Trophoblast cell (in vitro differentiated cells and primary cell): ENCODE measurements around the gene NUP210.
"Not testable (repeated sequence)": the region's sequence is repeated elsewhere in the genome, so short reads cannot be mapped to it uniquely, and the experiment has no call there.

Experiments
- DNase-seq, 2 donors: peaks; one replicate each; pipeline ENCODE4 v3.0.0-alpha.2; 2016
- H2AFZ ChIP-seq: 2 replicates; pipeline ENCODE4 v1.6.1; 2013; ENCODE audit warnings: low read length, moderate library complexity, mild to moderate bottlenecking; ENCODE audit not compliant: insufficient read depth, poor library complexity
- H2AK5ac ChIP-seq: 2 replicates; pipeline ENCODE4 v1.6.1; 2013; ENCODE audit warnings: mild to moderate bottlenecking, low read length
- H2BK120ac ChIP-seq: 2 replicates; pipeline ENCODE4 v1.6.1; 2013; ENCODE audit warnings: low read length, mild to moderate bottlenecking, moderate library complexity; ENCODE audit not compliant: insufficient read depth, poor library complexity
- H2BK12ac ChIP-seq: 2 replicates; pipeline ENCODE4 v1.6.1; 2013; ENCODE audit warnings: mild to moderate bottlenecking, low read length, moderate library complexity
- H2BK5ac ChIP-seq: 2 replicates; pipeline ENCODE4 v1.6.1; 2013; ENCODE audit warnings: low read length, low read depth, moderate library complexity, mild to moderate bottlenecking; ENCODE audit not compliant: poor library complexity
- H3K14ac ChIP-seq: 2 replicates; pipeline ENCODE4 v1.6.1; 2013; ENCODE audit warnings: mild to moderate bottlenecking, low read length
- H3K18ac ChIP-seq: 2 replicates; pipeline ENCODE4 v1.6.1; 2013; ENCODE audit warnings: mild to moderate bottlenecking, low read length
- H3K23ac ChIP-seq: 2 replicates; pipeline ENCODE4 v1.6.1; 2013; ENCODE audit warnings: low read length
- H3K27ac ChIP-seq: 2 replicates; pipeline ENCODE4 v1.5.1; 2013; ENCODE audit warnings: low read depth, mild to moderate bottlenecking, inconsistent platforms, low read length, moderate library complexity
- H3K27me3 ChIP-seq: 2 replicates; pipeline ENCODE4 v1.6.1; 2013; ENCODE audit warnings: inconsistent platforms, mild to moderate bottlenecking, low read length, moderate library complexity; ENCODE audit not compliant: insufficient read depth
- H3K36me3 ChIP-seq, 2 experiments: 1 replicate in 1 of 2; 2 replicates in 1 of 2; pipeline ENCODE4 v1.6.1; 2013; ENCODE audit warnings: low read length in 2 of 2, mild to moderate bottlenecking in 2 of 2, moderate library complexity in 1 of 2; ENCODE audit not compliant: insufficient read depth in 2 of 2, control insufficient read depth in 1 of 2
- H3K4ac ChIP-seq: 2 replicates; pipeline ENCODE4 v1.6.1; 2013; ENCODE audit warnings: low read depth, mild to moderate bottlenecking, low read length, moderate library complexity
- H3K4me1 ChIP-seq, 2 experiments: 1 replicate in 1 of 2; 2 replicates in 1 of 2; pipeline ENCODE4 v1.6.1; 2013; ENCODE audit warnings: low read length in 2 of 2, mild to moderate bottlenecking in 2 of 2, moderate library complexity in 1 of 2; ENCODE audit not compliant: insufficient read depth in 2 of 2, control insufficient read depth in 1 of 2
- H3K4me2 ChIP-seq: 2 replicates; pipeline ENCODE4 v1.6.1; 2013; ENCODE audit warnings: inconsistent platforms, mild to moderate bottlenecking, low read length, moderate library complexity
- H3K4me3 ChIP-seq: 2 replicates; pipeline ENCODE4 v1.5.1; 2013; ENCODE audit warnings: mild to moderate bottlenecking, low read depth, low read length, inconsistent platforms
- H3K79me1 ChIP-seq: one replicate; pipeline ENCODE4 v1.6.1; 2013; ENCODE audit warnings: low read length
- H3K79me2 ChIP-seq: 2 replicates; pipeline ENCODE4 v1.6.1; 2013; ENCODE audit warnings: low read length, mild to moderate bottlenecking; ENCODE audit not compliant: control insufficient read depth, insufficient read depth, poor library complexity
- H3K9ac ChIP-seq: 2 replicates; pipeline ENCODE4 v1.6.1; 2013; ENCODE audit warnings: mild to moderate bottlenecking, low read length
- H3K9me3 ChIP-seq: 2 replicates; pipeline ENCODE4 v1.6.1; 2013; ENCODE audit warnings: low read depth, mild to moderate bottlenecking, control low read depth, inconsistent platforms, low read length; ENCODE audit not compliant: insufficient read depth
- H4K12ac ChIP-seq: 2 replicates; pipeline ENCODE4 v1.6.1; 2013; ENCODE audit warnings: low read depth, mild to moderate bottlenecking, low read length, moderate library complexity
- H4K8ac ChIP-seq: 2 replicates; pipeline ENCODE4 v1.6.1; 2013; ENCODE audit warnings: low read depth, mild to moderate bottlenecking, low read length, moderate library complexity
- H4K91ac ChIP-seq: one replicate; pipeline ENCODE4 v1.6.1; 2013; ENCODE audit warnings: low read depth, mild to moderate bottlenecking, low read length, moderate library complexity
- WGBS: extraction: QIAGEN DNeasy Blood & Tissue Kit; methylation state at CpG from one replicate; pipeline ENCODE4 v1.1.7; 2013; ENCODE audit warnings: missing lambda C conversion rate; ENCODE audit not compliant: insufficient read length, insufficient coverage; ENCODE audit errors: extremely low coverage; 5-methylcytosine and 5-hydroxymethylcytosine counted together

NUP210 gene

DNA sequence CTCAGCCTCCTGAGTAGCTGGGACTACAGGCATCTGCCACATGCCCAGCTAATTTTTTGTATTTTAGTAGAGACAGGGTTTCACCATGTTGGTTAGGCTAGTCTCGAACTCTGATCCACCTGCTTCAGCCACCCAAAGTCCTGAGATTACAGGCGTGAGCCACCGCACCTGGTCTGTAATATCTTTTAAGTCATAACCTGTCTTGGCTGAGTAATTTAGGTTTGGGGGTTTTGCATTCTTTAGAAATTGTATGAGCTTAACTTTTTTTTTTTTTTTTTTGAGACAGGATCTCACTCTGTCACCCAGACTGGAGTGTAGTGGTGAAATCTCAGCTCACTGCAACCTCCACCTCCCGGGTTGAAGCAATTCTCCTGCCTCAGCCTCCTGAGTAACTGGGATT lies 8.6 kb upstream of the NUP210 start:
- H2BK120ac ChIP-seq, H2BK12ac ChIP-seq, H3K9ac ChIP-seq, H3K79me2 ChIP-seq, H2BK5ac ChIP-seq, H3K14ac ChIP-seq, H3K23ac ChIP-seq, H2AK5ac ChIP-seq, H3K4me3 ChIP-seq, H3K18ac ChIP-seq, H2AFZ ChIP-seq, H3K36me3 ChIP-seq, H4K91ac ChIP-seq, H4K8ac ChIP-seq, H3K79me1 ChIP-seq, H4K12ac ChIP-seq, H3K27me3 ChIP-seq, H3K4me1 ChIP-seq, H3K4me2 ChIP-seq, H3K9me3 ChIP-seq, H3K4ac ChIP-seq, H3K27ac ChIP-seq: not testable (repeated sequence)
- peak in 1 of 2 donors; percentile 42 for DNase-seq
- WGBS: no CpG with 5 or more reads among the region's 4 CpGs

DNA sequence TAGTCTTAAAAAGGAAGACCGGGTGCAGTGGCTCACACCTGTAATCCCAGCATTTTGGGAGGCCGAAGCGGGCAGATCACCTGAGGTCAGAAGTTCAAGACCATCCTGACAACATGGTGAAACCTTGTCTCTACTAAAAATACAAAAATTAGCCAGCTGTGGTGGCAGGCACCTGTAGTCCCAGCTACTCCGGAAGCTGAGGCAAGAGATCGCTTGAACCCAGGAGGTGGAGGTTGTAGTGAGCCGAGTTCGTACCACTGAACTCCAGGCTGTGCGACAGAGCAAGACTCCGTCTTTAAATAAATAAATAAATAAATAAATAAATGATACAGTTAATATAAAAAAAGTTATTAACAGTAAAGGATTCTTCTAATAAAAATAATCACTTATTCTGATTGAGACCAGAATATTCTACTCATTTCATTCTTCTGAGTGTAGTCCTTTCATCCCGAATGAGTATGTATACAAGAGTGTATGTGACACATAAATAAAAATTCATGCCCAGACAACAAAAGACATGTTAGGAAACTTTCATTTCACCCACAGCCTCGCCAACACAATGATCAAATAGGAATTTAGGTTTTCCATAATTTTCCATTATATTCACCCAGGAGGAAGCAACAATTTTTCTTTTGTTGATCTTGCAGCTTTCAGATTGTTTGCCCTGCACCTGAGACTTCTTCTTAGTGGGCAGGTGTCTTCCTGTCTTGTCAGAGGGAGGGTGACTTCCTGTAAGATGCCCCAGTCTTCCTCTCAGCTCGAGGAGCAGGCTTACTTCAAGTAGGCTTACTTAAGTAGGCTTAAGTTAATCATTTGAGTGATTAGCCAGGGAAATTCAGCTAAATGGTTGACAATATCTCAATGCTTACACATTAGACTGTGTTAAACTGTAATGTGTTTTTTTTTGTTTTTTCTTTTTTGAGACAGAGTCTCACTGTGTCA lies 7.8 kb upstream of the NUP210 start:
- Histone ChIP-seq H3K23ac (no peak overlapping the region), H3K27ac (no peak overlapping the region), H2AFZ (no peak overlapping the region), H3K36me3 (no peaks in the 10 kb centered on the region), H3K4me3 (no peak overlapping the region), H2BK120ac (no peak overlapping the region), H4K12ac (no peak overlapping the region), H3K18ac (no peak overlapping the region), H2BK12ac (no peak overlapping the region), H3K27me3 (no peaks in the 10 kb centered on the region), H2BK5ac (no peak overlapping the region), H3K4ac (no peak overlapping the region), H3K79me1 (no peaks in the 10 kb centered on the region), H3K4me2 (no peak overlapping the region), H3K4me1 (peaks cover 0 to 3% of the 10 kb centered on the region in 2 experiments), H3K14ac (no peak overlapping the region), H3K9me3 (no peaks in the 10 kb centered on the region), H3K9ac (no peak overlapping the region), H4K91ac (no peak overlapping the region), H4K8ac (no peak overlapping the region), H3K79me2 (no peaks in the 10 kb centered on the region), H2AK5ac (no peak overlapping the region)
- DNase-seq: no peak
- WGBS: no CpG with 5 or more reads among the region's 12 CpGs

DNA sequence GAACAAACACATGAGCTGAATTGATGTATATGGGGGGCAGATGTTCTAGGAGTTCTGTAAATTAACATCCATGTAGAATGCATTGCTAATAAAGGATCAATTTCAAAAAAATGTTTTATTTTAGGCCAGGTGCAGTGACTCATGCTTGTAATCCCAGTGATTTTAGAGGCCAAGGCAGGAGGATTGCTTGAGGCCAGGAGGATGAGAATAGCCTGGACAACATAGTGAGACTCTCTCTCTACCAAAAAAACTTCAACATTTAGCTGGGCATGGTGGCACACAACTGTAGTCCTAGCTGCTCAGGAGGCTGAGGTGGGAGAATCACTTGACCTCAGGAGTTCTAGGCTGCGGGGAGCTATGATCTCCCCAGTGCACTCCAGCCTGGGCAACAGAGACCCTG lies 6.5 kb upstream of the NUP210 start:
- Histone ChIP-seq H2BK12ac (no peak overlapping the region), H3K4me2 (no peak overlapping the region), H4K8ac (no peak overlapping the region), H3K23ac (no peak overlapping the region), H3K9me3 (no peaks in the 10 kb centered on the region), H3K4ac (no peak overlapping the region), H2BK5ac (no peak overlapping the region), H3K4me3 (no peak overlapping the region), H4K12ac (no peak overlapping the region), H3K9ac (no peak overlapping the region), H3K27ac (no peak overlapping the region), H2AFZ (no peak overlapping the region), H3K79me2 (no peaks in the 10 kb centered on the region), H3K79me1 (no peaks in the 10 kb centered on the region), H3K4me1 (peaks cover 0 to 3% of the 10 kb centered on the region in 2 experiments), H3K27me3 (no peaks in the 10 kb centered on the region), H4K91ac (no peak overlapping the region), H2BK120ac (no peak overlapping the region), H2AK5ac (no peak overlapping the region), H3K18ac (no peak overlapping the region), H3K14ac (no peak overlapping the region), H3K36me3 (no peaks in the 10 kb centered on the region)
- WGBS: no CpG with 5 or more reads among the region's 1 CpG
- peak in 1 of 2 donors; percentile 17 for DNase-seq

- H3K9me3 ChIP-seq: no peaks in the 10 kb centered on the region
- no peaks in the 10 kb centered on the region for H3K27me3 ChIP-seq
- no peak overlapping the region for H2AFZ ChIP-seq
- H3K79me2 ChIP-seq: no peaks in the 10 kb centered on the region
- no peak overlapping the region for H3K23ac ChIP-seq
- H3K27ac ChIP-seq: no peak overlapping the region
- H3K4me3 ChIP-seq: no peak overlapping the region
- DNase-seq: no peak
- no peak overlapping the region for H3K18ac ChIP-seq
- H3K79me1 ChIP-seq: no peaks in the 10 kb centered on the region
- H4K8ac ChIP-seq: no peak overlapping the region
- H3K36me3 ChIP-seq: no peaks in the 10 kb centered on the region
- H2BK120ac ChIP-seq: no peak overlapping the region
- H3K9ac ChIP-seq: no peak overlapping the region
- no peak overlapping the region for H4K12ac ChIP-seq
- H3K4me1 ChIP-seq: peaks cover 0 to 3% of the 10 kb centered on the region in 2 experiments
- no peak overlapping the region for H3K4ac ChIP-seq
- H2BK5ac ChIP-seq: no peak overlapping the region
- H3K4me2 ChIP-seq: no peak overlapping the region
- no peak overlapping the region for H2AK5ac ChIP-seq
- WGBS: no CpG with 5 or more reads among the region's 2 CpGs
- H4K91ac ChIP-seq: no peak overlapping the region
- no peak overlapping the region for H2BK12ac ChIP-seq
- H3K14ac ChIP-seq: no peak overlapping the region
Observed at GRCh38 chr3:13425689-13426088, 5.6 kb upstream of the NUP210 start.
